ENCODE measurements around the gene HCCS.

DNA sequence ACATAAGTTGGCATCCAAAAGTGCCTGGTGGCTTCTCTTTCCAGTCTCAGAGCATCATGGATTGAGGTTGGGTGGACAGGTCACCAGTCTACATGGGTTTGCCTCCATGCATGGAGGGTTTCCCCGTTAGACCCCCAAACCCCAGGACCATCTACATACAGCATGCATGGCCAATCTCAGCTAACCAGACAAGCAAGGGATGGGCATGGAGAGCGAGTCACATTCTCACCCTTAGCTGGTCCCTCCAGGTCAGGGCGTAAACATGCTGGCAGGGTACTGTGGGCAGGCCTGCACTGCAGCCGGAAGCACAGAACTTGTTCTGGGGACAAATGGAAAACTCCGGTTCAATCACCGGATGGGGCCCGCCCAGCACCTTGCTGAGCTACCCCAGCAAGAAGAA lies 37.3 kb downstream of the HCCS start:
- TF ChIP-seq GATA2 (IDR thresholded peaks at IDR 0.05; ENCODE audit: low read depth, low read length), result no peak
- no peak for TF ChIP-seq GATA3 (IDR thresholded peaks at IDR 0.05; ENCODE audit: low read depth, low read length)

All from SH-SY5Y (cell line).